Fibroblast of lung (primary cell): Measurements from ENCODE around the gene PIGR. TPM values are rescaled to one million over a fixed set of nuclear protein-coding genes. Genes with fewer than 3 reads are reported as not detected.

Experiments
- DNase-seq, 2 donors: peaks; one replicate each; pipeline versions ENCODE4 v3.0.0 to v3.0.0-alpha.2; 2010; ENCODE audit warnings: low read depth in 2 of 2
- H2AFZ ChIP-seq: 2 replicates; pipeline ENCODE4 v1.5.1; 2012; ENCODE audit warnings: low read length, control low read depth, inconsistent platforms
- H3K27ac ChIP-seq: 2 replicates; pipeline ENCODE4 v1.5.1; 2011; ENCODE audit warnings: low read length, control low read depth; ENCODE audit not compliant: insufficient read depth
- H3K27me3 ChIP-seq: 2 replicates; pipeline ENCODE4 v1.5.1; 2011; ENCODE audit warnings: mild to moderate bottlenecking, low read length; ENCODE audit not compliant: control insufficient read depth, insufficient read depth
- H3K36me3 ChIP-seq: 2 replicates; pipeline ENCODE4 v1.5.1; 2011; ENCODE audit warnings: low read length; ENCODE audit not compliant: control insufficient read depth, insufficient read depth
- H3K4me1 ChIP-seq: 2 replicates; pipeline ENCODE4 v1.5.1; 2011; ENCODE audit warnings: low read length; ENCODE audit not compliant: control insufficient read depth, insufficient read depth; ENCODE audit errors: extremely low read depth
- H3K4me2 ChIP-seq: 2 replicates; pipeline ENCODE4 v1.5.1; 2011; ENCODE audit warnings: low read length, control low read depth; ENCODE audit not compliant: insufficient read depth; ENCODE audit errors: extremely low read depth
- H3K4me3 ChIP-seq, 4 experiments: fragments of 200-600 bp in 1 of 4; sonication (generic) in 1 of 4; replicated peaks in 1 of 4; 2 replicates each; pipeline ENCODE4 v1.5.1; 2011 to 2016; ENCODE audit warnings: low read length in 4 of 4, low read depth in 3 of 4, mild to moderate bottlenecking in 3 of 4, control low read depth in 2 of 4, inconsistent platforms in 1 of 4, mixed read lengths in 1 of 4; ENCODE audit not compliant: insufficient read depth in 1 of 4; ENCODE audit errors: control extremely low read depth in 1 of 4
- H3K79me2 ChIP-seq: 2 replicates; pipeline ENCODE4 v1.5.1; 2012; ENCODE audit warnings: mild to moderate bottlenecking, low read length, inconsistent platforms; ENCODE audit not compliant: control insufficient read depth, insufficient read depth
- H3K9ac ChIP-seq: 2 replicates; pipeline ENCODE4 v1.5.1; 2011; ENCODE audit warnings: mild to moderate bottlenecking, low read length, control low read depth; ENCODE audit not compliant: insufficient read depth
- H3K9me3 ChIP-seq: 2 replicates; pipeline ENCODE4 v1.5.1; 2012; ENCODE audit warnings: low read depth, low read length; ENCODE audit not compliant: control insufficient read depth, insufficient read depth
- H4K20me1 ChIP-seq: 2 replicates; pipeline ENCODE4 v1.5.1; 2011; ENCODE audit warnings: low read length; ENCODE audit not compliant: control insufficient read depth, insufficient read depth; ENCODE audit errors: extremely low read depth
- EZH2 ChIP-seq: IDR thresholded peaks from 2 replicates; pipeline ENCODE4 v1.5.1; 2012; ENCODE audit warnings: low read length, control low read depth, mild to moderate bottlenecking; ENCODE audit errors: missing control alignments
- polyA plus RNA-seq, 2 donors: library from polyadenylated mRNA; depleted of rRNA in 1 of 2; stranded (reverse) in 1 of 2; unstranded in 1 of 2; fragments of >200 nt; gene quantifications; 2 replicates each; pipeline ENCODE4 v1.2.1, GENCODE V29; 2011 to 2012; ENCODE audit warnings: missing spikeins in 1 of 2
- total RNA-seq: library from RNA; depleted of rRNA; stranded (reverse); fragments of >200 nt; gene quantifications from 2 replicates; pipeline ENCODE4 v1.2.1, GENCODE V29; 2014
- TF ChIP-seq, protein P1 (sequence below), 2 donors: IDR thresholded peaks in 1 of 2; conservative IDR thresholded peaks in 1 of 2; 1 replicate in 1 of 2; 2 replicates in 1 of 2; pipeline ENCODE4 v1.5.1; 2011 to 2012; ENCODE audit warnings: low read length in 2 of 2, control low read depth in 1 of 2, inconsistent platforms in 1 of 2, low read depth in 1 of 2, mild to moderate bottlenecking in 1 of 2

PIGR gene
- total and polyA plus RNA-seq, 2 donors (not counting 1 experiment from before 2014, with no cell fraction given) = not detected

DNA sequence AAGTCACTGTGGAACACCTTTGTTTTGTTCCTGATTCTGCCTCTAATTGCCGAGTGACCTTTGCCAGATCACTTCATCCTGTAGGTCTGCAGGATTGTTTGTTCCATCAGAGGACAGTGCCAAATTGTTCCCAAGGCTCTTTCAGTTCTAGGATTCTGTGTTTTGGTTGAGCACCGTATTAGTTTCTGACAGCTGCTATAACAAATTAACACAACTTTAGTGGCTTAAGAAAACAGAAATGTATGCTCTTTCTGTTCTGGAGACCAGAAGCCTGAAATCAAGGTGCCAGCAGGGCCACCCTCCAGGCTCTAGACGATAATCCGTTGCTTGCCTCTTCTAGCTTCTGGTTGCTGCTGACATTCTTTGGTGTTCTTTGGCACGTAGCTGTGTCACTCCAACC, 3.4 kb upstream of the PIGR start:
- Histone ChIP-seq H3K27ac (no peak overlapping the region), H3K4me1 (no peaks in the 10 kb centered on the region), H3K79me2 (no peaks in the 10 kb centered on the region), H3K4me3 (no peak overlapping the region), H3K9ac (no peak overlapping the region), H3K9me3 (no peaks in the 10 kb centered on the region), H4K20me1 (no peaks in the 10 kb centered on the region), H3K4me2 (no peak overlapping the region), H3K27me3 (peaks cover 16% of the 10 kb centered on the region), H3K36me3 (no peaks in the 10 kb centered on the region), H2AFZ (no peak overlapping the region)
- TF ChIP-seq, protein P1, sequence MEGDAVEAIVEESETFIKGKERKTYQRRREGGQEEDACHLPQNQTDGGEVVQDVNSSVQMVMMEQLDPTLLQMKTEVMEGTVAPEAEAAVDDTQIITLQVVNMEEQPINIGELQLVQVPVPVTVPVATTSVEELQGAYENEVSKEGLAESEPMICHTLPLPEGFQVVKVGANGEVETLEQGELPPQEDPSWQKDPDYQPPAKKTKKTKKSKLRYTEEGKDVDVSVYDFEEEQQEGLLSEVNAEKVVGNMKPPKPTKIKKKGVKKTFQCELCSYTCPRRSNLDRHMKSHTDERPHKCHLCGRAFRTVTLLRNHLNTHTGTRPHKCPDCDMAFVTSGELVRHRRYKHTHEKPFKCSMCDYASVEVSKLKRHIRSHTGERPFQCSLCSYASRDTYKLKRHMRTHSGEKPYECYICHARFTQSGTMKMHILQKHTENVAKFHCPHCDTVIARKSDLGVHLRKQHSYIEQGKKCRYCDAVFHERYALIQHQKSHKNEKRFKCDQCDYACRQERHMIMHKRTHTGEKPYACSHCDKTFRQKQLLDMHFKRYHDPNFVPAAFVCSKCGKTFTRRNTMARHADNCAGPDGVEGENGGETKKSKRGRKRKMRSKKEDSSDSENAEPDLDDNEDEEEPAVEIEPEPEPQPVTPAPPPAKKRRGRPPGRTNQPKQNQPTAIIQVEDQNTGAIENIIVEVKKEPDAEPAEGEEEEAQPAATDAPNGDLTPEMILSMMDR (conservative IDR thresholded peaks at IDR 0.05 in 1 of 2, IDR thresholded peaks at IDR 0.05 in 1 of 2; ENCODE audit: low read depth in 1 of 2, low read length in 2 of 2) = no peak
- TF ChIP-seq EZH2 = no peak
- no peak for DNase-seq

DNA sequence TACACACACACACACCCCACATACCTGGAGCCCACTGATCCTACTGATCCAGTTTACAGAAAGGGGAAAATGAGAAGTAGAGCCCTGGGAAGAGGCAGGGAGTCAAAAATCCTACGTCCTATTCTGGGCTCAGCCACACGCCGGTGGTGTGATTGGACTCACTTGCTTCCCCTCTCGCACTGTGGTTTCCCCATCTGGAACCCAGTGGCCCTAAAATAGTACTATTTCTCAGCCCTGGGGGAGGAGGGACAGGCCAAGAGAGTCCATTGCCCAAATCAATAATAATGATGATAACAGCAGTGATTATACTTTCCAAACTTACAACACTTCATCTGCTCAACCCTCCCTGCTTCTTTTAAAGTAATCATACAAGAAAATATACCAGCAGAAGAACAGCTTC, 2.9 kb upstream of the PIGR start:
- Histone ChIP-seq H3K4me3 (no peak overlapping the region), H3K9ac (no peak overlapping the region), H3K27ac (no peak overlapping the region), H3K4me2 (no peak overlapping the region), H3K79me2 (no peaks in the 10 kb centered on the region), H3K4me1 (no peaks in the 10 kb centered on the region), H3K9me3 (no peaks in the 10 kb centered on the region), H3K27me3 (peaks cover 14% of the 10 kb centered on the region), H4K20me1 (no peaks in the 10 kb centered on the region), H3K36me3 (no peaks in the 10 kb centered on the region), H2AFZ (no peak overlapping the region)
- DNase-seq = no peak
- TF ChIP-seq EZH2 = no peak
- TF ChIP-seq, protein P1 (conservative IDR thresholded peaks at IDR 0.05 in 1 of 2, IDR thresholded peaks at IDR 0.05 in 1 of 2; ENCODE audit: low read depth in 1 of 2, low read length in 2 of 2) = no peak

DNA sequence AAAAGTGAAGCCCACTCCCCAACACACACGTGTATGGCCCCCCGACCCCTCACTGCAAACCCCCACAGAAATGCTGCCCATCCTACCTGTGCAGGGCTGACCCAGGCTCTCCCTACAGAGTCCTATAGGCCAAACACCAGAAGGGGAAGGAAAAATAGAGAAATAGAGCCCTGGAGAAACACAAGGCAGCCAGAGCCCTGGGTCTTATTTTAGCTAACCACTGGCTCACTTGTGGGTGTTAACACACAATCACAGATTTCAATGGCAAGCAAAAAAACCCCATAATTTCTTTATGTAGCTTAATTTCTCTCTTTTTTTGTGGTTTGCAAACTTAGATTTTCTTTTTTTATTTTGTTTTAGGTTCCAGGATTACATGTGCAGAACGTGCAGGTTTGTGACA, 989 bp upstream of the PIGR start:
- Histone ChIP-seq H3K27me3 (peaks cover 20% of the 10 kb centered on the region), H2AFZ (no peak overlapping the region), H3K4me1 (no peaks in the 10 kb centered on the region), H3K79me2 (no peaks in the 10 kb centered on the region), H3K4me2 (no peak overlapping the region), H4K20me1 (no peaks in the 10 kb centered on the region), H3K27ac (no peak overlapping the region), H3K36me3 (no peaks in the 10 kb centered on the region), H3K9ac (no peak overlapping the region), H3K4me3 (no peak overlapping the region), H3K9me3 (no peaks in the 10 kb centered on the region)
- no peak for DNase-seq
- no peak for TF ChIP-seq EZH2
- TF ChIP-seq, protein P1 (conservative IDR thresholded peaks at IDR 0.05 in 1 of 2, IDR thresholded peaks at IDR 0.05 in 1 of 2; ENCODE audit: low read depth in 1 of 2, low read length in 2 of 2) = no peak
